Bone marrow (tissue), 2 donors: ENCODE data around the gene TIMP2.
"Not testable (repeated sequence)": the region's sequence is repeated elsewhere in the genome, so short reads cannot be mapped to it uniquely, and the experiment has no call there.

ENCODE experiments used
- DNase-seq, 2 donors: peaks; one replicate each; lab custom pipeline; 2025; lab: John Stamatoyannopoulos, UW

TIMP2 gene

GRCh38 chr17:78933025-78933958, 8.1 kb upstream of the TIMP2 start:
- no peak for DNase-seq

- no peak for DNase-seq
Observed at GRCh38 chr17:78929908-78930775, 5.0 kb upstream of the TIMP2 start.

- peak in 1 of 2 donors; percentile 57 for DNase-seq
Observed at GRCh38 chr17:78925662-78926555, 722 bp upstream of the TIMP2 start.

- no peak for DNase-seq
Observed at GRCh38 chr17:78924481-78925151, 571 bp downstream of the TIMP2 start.

GRCh38 chr17:78923660-78924453, 1.3 kb downstream of the TIMP2 start:
- DNase-seq, result peak in 1 of 2 donors; percentile 38

GRCh38 chr17:78922816-78923498, 2.2 kb downstream of the TIMP2 start:
- DNase-seq, result no peak

- no peak for DNase-seq
Observed at GRCh38 chr17:78921437-78921971, 3.7 kb downstream of the TIMP2 start.

- no peak for DNase-seq
Observed at GRCh38 chr17:78920528-78920927, 4.7 kb downstream of the TIMP2 start.

GRCh38 chr17:78919861-78920450, 5.2 kb downstream of the TIMP2 start:
- no peak for DNase-seq

GRCh38 chr17:78918979-78919378, 6.2 kb downstream of the TIMP2 start:
- no peak for DNase-seq

GRCh38 chr17:78917451-78918275, 7.5 kb downstream of the TIMP2 start:
- no peak for DNase-seq

- DNase-seq, result peak; percentile 85 to 87
Observed at GRCh38 chr17:78915872-78916632, 9.1 kb downstream of the TIMP2 start.

GRCh38 chr17:78913115-78913514, 12.1 kb downstream of the TIMP2 start:
- no peak for DNase-seq

GRCh38 chr17:78912082-78912481, 13.1 kb downstream of the TIMP2 start:
- no peak for DNase-seq

- not testable (repeated sequence) for DNase-seq
Observed at GRCh38 chr17:78911543-78911942, 13.6 kb downstream of the TIMP2 start.

- DNase-seq, result peak; percentile 19 to 82
Observed at GRCh38 chr17:78910497-78911284, 14.5 kb downstream of the TIMP2 start.

- no peak for DNase-seq
Observed at GRCh38 chr17:78908426-78908825, 16.8 kb downstream of the TIMP2 start.
